IMR-90 (cell line): Measurements from ENCODE around the gene CNTN3. TPM values are rescaled to one million over a fixed set of nuclear protein-coding genes. Genes with fewer than 3 reads are reported as not detected.
A peak's percentile ranks its signal among the peaks of the same experiment; 100 is the strongest.

ENCODE experiments used
- ATAC-seq: fragments of 200-7000 bp; cut with Tn5 transposase; 2 replicates; pipeline ENCODE4 v1.9.1; 2020; ENCODE audit warnings: low read depth, mild to moderate bottlenecking, moderate library complexity
- BruUV-seq: library from RNA; stranded (reverse); fragments of 400-500 nt; replicated peaks from 2 replicates; lab custom pipeline; 2021; lab: Mats Ljungman, UMichigan
- CTCF ChIA-PET: fragments of 300-600 bp; formaldehyde crosslinking; extraction: SDS; loops from one replicate; lab custom pipeline; 2021; ENCODE audit warnings: antibody characterized with exemption; lab: Yijun Ruan, JAX
- POLR2A ChIA-PET: fragments of 300-600 bp; sonication (Branson Sonifier 250); formaldehyde crosslinking; loops from one replicate; lab custom pipeline; 2022; ENCODE audit warnings: antibody characterized with exemption; ENCODE audit not compliant: unreplicated experiment; lab: Charles Lee
- DNase-seq: peaks from one replicate; pipeline ENCODE4 v3.0.0; 2013
- H2AFZ ChIP-seq: replicated peaks from 2 replicates; pipeline ENCODE3; 2013; ENCODE audit warnings: low read length, mild to moderate bottlenecking; ENCODE audit not compliant: poor library complexity
- H2AK5ac ChIP-seq: 2 replicates; pipeline ENCODE4 v1.6.1; 2013; ENCODE audit warnings: low read depth, low read length, inconsistent platforms
- H2AK9ac ChIP-seq: replicated peaks from 2 replicates; pipeline ENCODE3; 2013; ENCODE audit warnings: mild to moderate bottlenecking, low read depth, low read length, moderate library complexity; ENCODE audit not compliant: poor library complexity
- H2BK120ac ChIP-seq: 2 replicates; pipeline ENCODE4 v1.6.1; 2013; ENCODE audit warnings: low read depth, low read length, inconsistent platforms
- H2BK15ac ChIP-seq: 3 replicates; pipeline ENCODE4 v1.6.1; 2013; ENCODE audit warnings: low read depth, low read length, inconsistent platforms
- H2BK20ac ChIP-seq: 2 replicates; pipeline ENCODE4 v1.6.1; 2013; ENCODE audit warnings: low read depth, mild to moderate bottlenecking, inconsistent platforms, low read length, moderate library complexity
- H2BK5ac ChIP-seq: 2 replicates; pipeline ENCODE4 v1.6.1; 2013; ENCODE audit warnings: mild to moderate bottlenecking, low read depth, low read length, inconsistent platforms; ENCODE audit not compliant: poor library complexity, severe bottlenecking
- H3K14ac ChIP-seq: replicated peaks from 2 replicates; pipeline ENCODE4 v1.6.1; 2013; ENCODE audit warnings: low read depth, low read length, inconsistent platforms
- H3K18ac ChIP-seq: 2 replicates; pipeline ENCODE4 v1.6.1; 2013; ENCODE audit warnings: low read depth, low read length, control low read depth
- H3K23ac ChIP-seq: 2 replicates; pipeline ENCODE4 v1.6.1; 2013; ENCODE audit warnings: low read depth, low read length, inconsistent platforms
- H3K27ac ChIP-seq: 2 replicates; pipeline ENCODE4 v1.5.1; 2013; ENCODE audit warnings: mild to moderate bottlenecking, control low read depth, low read length; ENCODE audit not compliant: insufficient read depth
- H3K27me3 ChIP-seq: 2 replicates; pipeline ENCODE4 v1.6.1; 2013; ENCODE audit warnings: low read length; ENCODE audit not compliant: control insufficient read depth, insufficient read depth
- H3K36me3 ChIP-seq: 2 replicates; pipeline ENCODE4 v1.6.1; 2013; ENCODE audit warnings: low read length, mixed read lengths; ENCODE audit not compliant: control insufficient read depth, insufficient read depth
- H3K4ac ChIP-seq: 2 replicates; pipeline ENCODE4 v1.6.1; 2013; ENCODE audit warnings: low read depth, low read length, inconsistent platforms
- H3K4me1 ChIP-seq: 2 replicates; pipeline ENCODE4 v1.6.1; 2013; ENCODE audit warnings: low read length, mixed read lengths; ENCODE audit not compliant: control insufficient read depth, insufficient read depth
- H3K4me2 ChIP-seq: 2 replicates; pipeline ENCODE4 v1.6.1; 2013; ENCODE audit warnings: low read depth, mild to moderate bottlenecking, control low read depth, low read length, moderate library complexity
- H3K4me3 ChIP-seq: 2 replicates; pipeline ENCODE4 v1.5.1; 2013; ENCODE audit warnings: low read depth, mild to moderate bottlenecking, control low read depth, low read length, moderate library complexity; ENCODE audit not compliant: insufficient read depth
- H3K56ac ChIP-seq: 2 replicates; pipeline ENCODE4 v1.6.1; 2013; ENCODE audit warnings: low read length, inconsistent platforms; ENCODE audit not compliant: insufficient read depth; ENCODE audit errors: extremely low read depth
- H3K79me1 ChIP-seq, 2 experiments: 2 replicates each; pipeline ENCODE4 v1.6.1; 2013; ENCODE audit warnings: low read length in 2 of 2, inconsistent platforms in 1 of 2, low read depth in 1 of 2
- H3K9ac ChIP-seq: 2 replicates; pipeline ENCODE4 v1.6.1; 2013; ENCODE audit warnings: low read depth, low read length, control low read depth
- H3K9me1 ChIP-seq: 2 replicates; pipeline ENCODE4 v1.6.1; 2013; ENCODE audit warnings: low read length, inconsistent platforms; ENCODE audit not compliant: insufficient read depth
- H3K9me3 ChIP-seq: 2 replicates; pipeline ENCODE4 v1.6.1; 2013; ENCODE audit warnings: low read length; ENCODE audit not compliant: control insufficient read depth, insufficient read depth
- H4K20me1 ChIP-seq: 2 replicates; pipeline ENCODE4 v1.6.1; 2013; ENCODE audit warnings: low read length, inconsistent platforms; ENCODE audit not compliant: insufficient read depth
- H4K5ac ChIP-seq: 2 replicates; pipeline ENCODE4 v1.6.1; 2013; ENCODE audit warnings: mild to moderate bottlenecking, low read depth, low read length, control low read depth
- H4K8ac ChIP-seq, 2 experiments: 2 replicates each; pipeline ENCODE4 v1.6.1; 2013; ENCODE audit warnings: low read depth in 2 of 2, low read length in 2 of 2, control low read depth in 1 of 2, inconsistent platforms in 1 of 2
- H4K91ac ChIP-seq: 2 replicates; pipeline ENCODE4 v1.6.1; 2013; ENCODE audit warnings: low read depth, low read length, inconsistent platforms; ENCODE audit not compliant: insufficient read depth
- CEBPB ChIP-seq: IDR thresholded peaks from 2 replicates; pipeline ENCODE4 v1.6.1; 2012; ENCODE audit warnings: low read depth, low read length, improper control_type of control experiment
- NFE2L2 ChIP-seq: fragments of 150-350 bp; IDR thresholded peaks from 2 replicates; pipeline ENCODE4 v1.6.1; 2016; ENCODE audit warnings: low read depth, mild to moderate bottlenecking, low read length
- WGBS, 2 experiments: methylation state at CpG; one replicate each; pipeline versions ENCODE4 v1.1.5 to v1.1.7; 2013; ENCODE audit warnings: missing lambda C conversion rate in 2 of 2; ENCODE audit not compliant: insufficient read length in 1 of 2; ENCODE audit errors: extremely low coverage in 2 of 2; 5-methylcytosine and 5-hydroxymethylcytosine counted together
- dilution Hi-C: fragments of 300-500 bp; cut with HindIII; formaldehyde crosslinking; loops from one replicate; pipeline ENCODE4 v1.14.3; 2018; ENCODE audit warnings: low sequenced_read_pairs; ENCODE audit not compliant: unreplicated experiment
- in situ Hi-C: fragments of 300-500 bp; cut with MboI; formaldehyde crosslinking; loops from 3 replicates; pipeline ENCODE4 v1.14.3; 2019; ENCODE audit warnings: low sequenced_read_pairs, inconsistent platforms, mixed read lengths
- intact Hi-C: fragments of 100-400 bp; cut with micrococcal nuclease; formaldehyde crosslinking; loops from 2 replicates; pipeline ENCODE4 v1.10.0; 2022
- polyA plus RNA-seq, 3 experiments: library from polyadenylated mRNA; depleted of rRNA; stranded (reverse); fragments of >200 nt; gene quantifications; 2 replicates each; pipeline ENCODE4 v1.2.3, GENCODE V29; 2012; ENCODE audit warnings: low replicate concordance in 1 of 3
- total RNA-seq: library from RNA; depleted of rRNA; stranded (reverse); fragments of >200 nt; gene quantifications from 2 replicates; pipeline ENCODE4 v1.2.3, GENCODE V29; 2012

Gene CNTN3
- total and polyA plus RNA-seq, 2 of the 4 experiments (the other 2 are of a cell fraction) = 3.5 to 3.6 TPM

DNA sequence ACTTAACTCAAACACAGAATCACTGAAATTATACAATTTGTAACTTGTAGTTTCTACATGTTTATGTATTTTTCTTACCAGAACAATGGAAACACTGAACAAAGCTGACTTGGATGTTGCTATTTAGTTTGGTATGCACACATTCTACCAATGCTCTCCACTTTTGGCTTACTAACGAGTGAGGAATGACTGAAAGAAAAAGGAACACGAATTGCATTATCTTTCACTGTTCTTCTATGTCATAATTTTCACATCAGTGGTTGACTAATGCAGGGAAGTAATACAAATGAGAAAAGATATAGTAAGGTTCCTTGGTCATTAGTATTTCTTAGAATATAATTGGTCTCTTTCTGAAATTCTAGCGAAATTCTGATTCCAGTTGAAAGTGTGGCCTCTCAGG, 9.8 kb upstream of the CNTN3 start:
- Histone ChIP-seq H2BK5ac (no peak overlapping the region), H3K36me3 (no peaks in the 10 kb centered on the region), H3K9ac (no peak overlapping the region), H3K79me1 (no peaks in the 10 kb centered on the region), H4K8ac (no peak overlapping the region), H3K56ac (no peak overlapping the region), H2AK5ac (no peak overlapping the region), H3K27me3 (no peaks in the 10 kb centered on the region), H3K4ac (no peak overlapping the region), H3K23ac (no peak overlapping the region), H4K5ac (no peak overlapping the region), H3K4me3 (no peak overlapping the region), H2AFZ (no peak overlapping the region), H4K91ac (no peak overlapping the region), H4K20me1 (no peaks in the 10 kb centered on the region), H3K9me3 (no peaks in the 10 kb centered on the region), H2AK9ac (no peak overlapping the region), H3K4me1 (peaks cover 3% of the 10 kb centered on the region; the same call in 1 of the 2 replicates), H2BK15ac (no peak overlapping the region), H2BK120ac (no peak overlapping the region), H3K27ac (no peak overlapping the region), H3K4me2 (no peak overlapping the region), H3K18ac (no peak overlapping the region; the same call in 1 of the 2 replicates), H3K14ac (no peak overlapping the region), H2BK20ac (no peak overlapping the region), H3K9me1 (peaks cover 3% of the 10 kb centered on the region; the same call in 1 of the 2 replicates)
- BruUV-seq = no TSS peak
- in situ Hi-C loops (no loop called here), dilution Hi-C loops (no loop called here), intact Hi-C loops (no loop called here)
- CTCF ChIA-PET = no interaction called here
- POLR2A ChIA-PET = no interaction called here
- no CpG with 5 or more reads among the region's 3 CpGs for WGBS, 2 experiments
- peak; percentile 79 for DNase-seq
- no peak for TF ChIP-seq NFE2L2
- TF ChIP-seq CEBPB = peak; percentile 69; the same call in 1 of the 2 replicates
- peak; percentile 85 for ATAC-seq
